Fibroblast of lung (primary cell): ENCODE data around the gene MLXIPL.

Experiments used
- CTCF ChIP-seq, 2 donors: IDR thresholded peaks in 1 of 2; conservative IDR thresholded peaks in 1 of 2; 1 replicate in 1 of 2; 2 replicates in 1 of 2; pipeline ENCODE4 v1.5.1; 2011 to 2012; ENCODE audit warnings: low read length in 2 of 2, control low read depth in 1 of 2, inconsistent platforms in 1 of 2, low read depth in 1 of 2, mild to moderate bottlenecking in 1 of 2
- EZH2 ChIP-seq: IDR thresholded peaks from 2 replicates; pipeline ENCODE4 v1.5.1; 2012; ENCODE audit warnings: low read length, control low read depth, mild to moderate bottlenecking; ENCODE audit errors: missing control alignments

GRCh38 chr7:73567140-73567539, 57.2 kb downstream of the MLXIPL start:
- no peak for TF ChIP-seq CTCF (conservative IDR thresholded peaks at IDR 0.05 in 1 of 2, IDR thresholded peaks at IDR 0.05 in 1 of 2; ENCODE audit: low read depth in 1 of 2, low read length in 2 of 2)
- TF ChIP-seq EZH2, result no peak
